HG02870 (cell line): ENCODE measurements around the gene SERPINA4.
"Not testable (repeated sequence)": the region's sequence is repeated elsewhere in the genome, so short reads cannot be mapped to it uniquely, and the experiment has no call there.

Experiments used
- ATAC-seq: cut with Tn5 transposase; IDR thresholded peaks from one replicate; pipeline ENCODE4 v1.9.1; 2021; ENCODE audit warnings: mild to moderate bottlenecking, moderate library complexity; ENCODE audit not compliant: unreplicated experiment

SERPINA4 gene

GRCh38 chr14:94591073-94591472 is 29.8 kb downstream of the SERPINA4 start:
- no peak for ATAC-seq

- no peak for ATAC-seq
Measured at GRCh38 chr14:94591871-94592270, 30.6 kb downstream of the SERPINA4 start.

GRCh38 chr14:94592457-94592856 is 31.2 kb downstream of the SERPINA4 start:
- no peak for ATAC-seq

- no peak for ATAC-seq
Measured at GRCh38 chr14:94593376-94593748, 32.1 kb downstream of the SERPINA4 start.

GRCh38 chr14:94593749-94594431 is 32.6 kb downstream of the SERPINA4 start:
- no peak for ATAC-seq

- ATAC-seq, result no peak
Measured at GRCh38 chr14:94594441-94594840, 33.2 kb downstream of the SERPINA4 start.

- ATAC-seq, result no peak
Measured at GRCh38 chr14:94595912-94596311, 34.7 kb downstream of the SERPINA4 start.

- no peak for ATAC-seq
Measured at GRCh38 chr14:94596361-94596760, 35.1 kb downstream of the SERPINA4 start.

- ATAC-seq, result no peak
Measured at GRCh38 chr14:94597788-94598187, 36.5 kb downstream of the SERPINA4 start.

GRCh38 chr14:94598506-94598815 is 37.2 kb downstream of the SERPINA4 start:
- ATAC-seq, result no peak

GRCh38 chr14:94598816-94599655 is 37.8 kb downstream of the SERPINA4 start:
- ATAC-seq, result no peak

- ATAC-seq, result no peak
Measured at GRCh38 chr14:94599656-94600004, 38.4 kb downstream of the SERPINA4 start.

GRCh38 chr14:94600148-94600545 is 38.9 kb downstream of the SERPINA4 start:
- no peak for ATAC-seq

GRCh38 chr14:94601884-94602391 is 40.7 kb downstream of the SERPINA4 start:
- ATAC-seq, result no peak

GRCh38 chr14:94602722-94603121 is 41.5 kb downstream of the SERPINA4 start:
- ATAC-seq, result no peak

GRCh38 chr14:94605361-94605760 is 44.1 kb downstream of the SERPINA4 start:
- ATAC-seq, result no peak

- not testable (repeated sequence) for ATAC-seq
Measured at GRCh38 chr14:94608966-94609365, 47.7 kb downstream of the SERPINA4 start.

- ATAC-seq, result no peak
Measured at GRCh38 chr14:94611179-94611578, 49.9 kb downstream of the SERPINA4 start.

- ATAC-seq, result no peak
Measured at GRCh38 chr14:94612174-94612573, 50.9 kb downstream of the SERPINA4 start, which contains the start of gene SERPINA3. Gene SERPINA3, plus strand, starts transcription at chr14:94612391. Its CDS starts 2,051 bp downstream, at chr14:94614442.

- ATAC-seq, result no peak
Measured at GRCh38 chr14:94612580-94613554, 51.6 kb downstream of the SERPINA4 start.
